ENCODE measurements around the gene HOXB5.

HOXB5 gene

DNA sequence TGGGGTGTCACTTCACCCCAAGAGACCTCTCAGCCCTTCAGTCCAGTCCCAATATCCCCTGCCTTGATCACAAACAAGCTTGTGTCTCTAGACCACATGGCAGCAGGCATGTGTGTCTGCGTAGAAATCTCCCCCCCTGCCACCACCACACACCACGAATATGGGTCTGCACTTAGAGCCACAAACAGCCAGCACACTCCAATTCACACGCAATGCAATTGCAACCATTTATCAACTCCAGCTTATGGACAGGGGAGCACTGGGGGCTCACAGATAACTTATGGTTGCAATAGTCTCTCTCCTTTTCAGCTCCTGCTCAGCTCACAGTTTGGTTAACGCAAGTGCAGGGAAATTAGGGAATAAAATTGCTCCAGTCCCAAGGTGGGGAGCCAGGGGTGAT, 30.0 kb upstream of the HOXB5 start:
- Histone ChIP-seq H3K27me3 (peaks cover 100% of the 10 kb centered on the region), H3K9ac (no peak overlapping the region), H3K4me2 (no peak overlapping the region), H3K4me1 (peaks cover 11% of the 10 kb centered on the region; the same call in 1 of the 2 replicates), H4K20me1 (peaks cover 99% of the 10 kb centered on the region), H3K4me3 (no peak overlapping the region), H3K27ac (no peak overlapping the region), H3K36me3 (no peaks in the 10 kb centered on the region), H3K9me3 (no peaks in the 10 kb centered on the region)
- no peak for TF ChIP-seq Cebpa-rat (IDR thresholded peaks at IDR 0.05)

DNA sequence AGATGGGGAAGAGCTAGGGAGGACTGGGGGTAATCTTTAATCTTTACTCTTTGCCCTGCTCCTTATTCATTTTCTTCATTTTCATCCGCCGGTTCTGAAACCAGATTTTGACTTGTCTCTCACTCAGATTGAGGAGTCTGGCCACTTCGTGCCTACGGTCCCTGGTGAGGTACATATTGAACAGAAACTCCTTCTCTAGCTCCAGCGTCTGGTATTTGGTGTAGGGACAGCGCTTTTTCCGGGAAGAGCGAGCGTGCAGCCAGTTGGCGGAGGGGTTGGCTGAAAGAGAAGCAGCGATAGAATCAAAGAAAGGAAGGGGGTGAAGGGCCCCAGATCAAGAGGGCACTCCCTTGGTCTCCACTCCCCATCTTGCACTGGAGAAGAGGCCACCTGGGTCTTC, 29.3 kb upstream of the HOXB5 start:
- H3K27ac ChIP-seq = no peak overlapping the region
- peaks cover 97% of the 10 kb centered on the region for H4K20me1 ChIP-seq
- no peak overlapping the region for H3K4me3 ChIP-seq
- TF ChIP-seq Cebpa-rat (IDR thresholded peaks at IDR 0.05) = no peak
- H3K4me1 ChIP-seq = peaks cover 11% of the 10 kb centered on the region; the same call in 1 of the 2 replicates
- H3K9ac ChIP-seq = no peak overlapping the region
- no peaks in the 10 kb centered on the region for H3K36me3 ChIP-seq
- peaks cover 100% of the 10 kb centered on the region for H3K27me3 ChIP-seq
- H3K9me3 ChIP-seq = no peaks in the 10 kb centered on the region
- no peak overlapping the region for H3K4me2 ChIP-seq

DNA sequence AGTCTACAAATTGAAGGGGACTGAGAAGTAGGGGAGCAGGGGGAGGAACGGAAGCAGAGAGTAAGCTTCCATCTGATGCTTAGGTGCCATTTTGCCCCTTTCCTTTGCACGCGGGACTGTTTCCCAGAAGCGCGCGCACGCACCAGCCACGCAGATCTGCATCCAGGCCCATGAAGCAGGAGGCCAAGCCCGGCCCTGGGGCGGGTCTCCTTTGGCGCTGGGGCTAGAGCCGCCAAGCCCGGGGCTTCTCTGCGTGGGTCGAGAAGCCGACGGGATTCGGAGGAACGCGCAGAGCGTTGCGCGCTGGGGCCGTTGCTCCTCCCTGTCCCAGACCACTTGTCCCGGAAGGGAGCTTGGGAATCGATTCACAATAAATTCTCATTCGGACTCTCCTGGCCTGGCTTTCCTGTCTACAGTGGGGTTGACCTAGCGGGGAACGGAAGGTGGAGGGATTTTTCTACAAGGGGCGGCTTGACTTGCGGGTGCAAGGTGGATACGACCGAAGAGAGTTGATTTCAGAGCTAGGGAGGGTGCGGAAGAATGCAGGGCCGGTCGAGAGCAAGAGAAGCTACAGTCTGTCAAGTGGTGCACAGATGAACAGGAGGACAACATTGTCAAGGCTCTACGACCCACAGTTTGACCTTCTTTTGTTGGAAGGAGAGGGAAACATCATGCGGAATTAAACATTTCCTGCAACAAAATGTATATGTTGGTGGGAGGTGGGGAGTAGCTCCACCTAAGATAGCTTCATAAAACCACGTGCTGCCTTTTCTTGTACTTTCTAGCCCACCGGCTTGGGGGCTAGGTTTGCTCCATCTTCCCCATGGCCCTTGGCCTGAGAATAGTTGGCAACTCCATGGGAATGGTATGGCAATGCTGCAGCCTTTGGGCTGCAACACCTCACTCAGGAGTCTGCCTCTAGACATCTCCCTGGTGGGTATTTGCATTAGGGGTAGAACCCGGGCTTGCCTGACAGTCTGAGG, 28.1 kb upstream of the HOXB5 start:
- peaks cover 11% of the 10 kb centered on the region; the same call in 1 of the 2 replicates for H3K4me1 ChIP-seq
- peaks cover 100% of the 10 kb centered on the region for H3K27me3 ChIP-seq
- H3K27ac ChIP-seq = no peak overlapping the region
- no peak for TF ChIP-seq Cebpa-rat (IDR thresholded peaks at IDR 0.05)
- H3K9me3 ChIP-seq = no peaks in the 10 kb centered on the region
- H4K20me1 ChIP-seq = peaks cover 97% of the 10 kb centered on the region
- H3K4me2 ChIP-seq = no peak overlapping the region
- no peak overlapping the region for H3K9ac ChIP-seq
- H3K36me3 ChIP-seq = no peaks in the 10 kb centered on the region
- no peak overlapping the region for H3K4me3 ChIP-seq

DNA sequence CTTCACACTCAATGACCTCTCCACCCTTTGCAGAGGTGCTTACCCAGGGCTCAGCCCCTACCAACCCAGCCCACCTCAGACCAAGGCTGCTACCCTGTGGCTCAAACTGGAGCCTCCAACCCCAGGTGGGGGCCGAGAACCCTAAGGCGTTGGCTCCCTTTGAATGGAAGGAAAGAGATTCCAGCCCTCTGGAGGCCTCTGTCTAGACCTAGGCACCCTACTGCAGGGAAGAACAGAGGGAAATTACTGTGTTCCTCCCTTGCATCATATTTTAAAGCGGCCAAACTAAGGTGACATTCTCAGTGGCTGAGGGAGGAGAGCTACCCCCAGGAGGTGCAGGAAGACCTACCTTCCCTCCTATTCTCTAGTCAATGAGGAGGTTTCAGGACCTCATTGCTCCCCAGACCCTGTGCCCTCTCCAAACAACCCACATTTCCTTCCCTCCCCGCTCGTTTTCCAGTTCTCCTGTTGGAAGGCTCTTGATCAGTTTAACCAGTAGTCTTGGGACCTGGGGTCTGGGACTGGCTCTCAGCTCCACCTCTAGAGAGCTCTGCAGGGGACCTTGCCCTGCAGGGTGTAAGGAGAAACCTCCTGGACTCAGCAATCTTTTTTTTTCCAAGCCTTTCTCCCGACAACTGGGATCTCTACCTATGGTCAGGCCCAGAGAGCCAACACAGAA, 27.0 kb upstream of the HOXB5 start:
- Histone ChIP-seq H3K9ac (no peak overlapping the region), H3K4me3 (no peak overlapping the region), H3K27me3 (peaks cover 100% of the 10 kb centered on the region), H3K9me3 (no peaks in the 10 kb centered on the region), H3K4me2 (no peak overlapping the region), H4K20me1 (peaks cover 98% of the 10 kb centered on the region), H3K4me1 (0 out of 2 replicates have a peak, but pooled peaks cover 8% of the 10 kb centered on the region), H3K36me3 (no peaks in the 10 kb centered on the region), H3K27ac (no peak overlapping the region)
- no peak for TF ChIP-seq Cebpa-rat (IDR thresholded peaks at IDR 0.05)

DNA sequence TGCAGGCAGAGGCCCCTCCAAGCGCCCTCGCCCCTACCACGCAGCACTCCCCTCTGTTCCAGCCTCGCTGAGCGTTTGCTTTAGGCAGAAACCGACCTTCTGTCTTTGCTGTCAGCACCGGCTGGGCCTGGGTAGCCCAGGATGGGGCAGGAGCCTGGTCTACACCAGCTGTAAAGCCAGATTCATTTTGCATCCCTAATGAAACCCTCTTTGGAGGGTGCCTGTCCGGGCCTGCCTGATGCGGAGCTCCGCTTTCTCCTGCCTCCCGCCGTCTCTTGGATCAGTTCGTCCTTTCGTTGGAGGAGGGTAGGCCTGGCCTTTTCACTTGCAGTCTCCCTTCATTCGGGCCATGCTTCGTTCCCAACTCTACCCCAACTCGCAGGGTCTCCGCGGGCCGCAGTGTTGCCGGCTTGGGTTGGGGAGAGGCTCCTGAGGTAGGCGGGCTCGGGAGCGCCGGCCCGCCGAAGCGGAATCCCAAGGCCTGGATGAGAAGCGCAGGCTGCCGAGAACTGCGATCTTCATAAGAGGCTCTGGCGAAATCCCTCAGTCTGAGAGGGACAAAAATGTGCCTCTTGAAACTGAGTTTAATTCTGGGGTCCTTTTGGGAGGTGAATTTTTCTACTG, 26.4 kb upstream of the HOXB5 start:
- H3K4me2 ChIP-seq = no peak overlapping the region
- H3K4me3 ChIP-seq = no peak overlapping the region
- H3K27ac ChIP-seq = no peak overlapping the region
- H3K9ac ChIP-seq = no peak overlapping the region
- TF ChIP-seq Cebpa-rat (IDR thresholded peaks at IDR 0.05) = no peak
- 0 out of 2 replicates have a peak, but pooled peaks cover 3% of the 10 kb centered on the region for H3K4me1 ChIP-seq
- H3K27me3 ChIP-seq = peaks cover 100% of the 10 kb centered on the region
- peaks cover 98% of the 10 kb centered on the region for H4K20me1 ChIP-seq
- H3K9me3 ChIP-seq = no peaks in the 10 kb centered on the region
- H3K36me3 ChIP-seq = no peaks in the 10 kb centered on the region

DNA sequence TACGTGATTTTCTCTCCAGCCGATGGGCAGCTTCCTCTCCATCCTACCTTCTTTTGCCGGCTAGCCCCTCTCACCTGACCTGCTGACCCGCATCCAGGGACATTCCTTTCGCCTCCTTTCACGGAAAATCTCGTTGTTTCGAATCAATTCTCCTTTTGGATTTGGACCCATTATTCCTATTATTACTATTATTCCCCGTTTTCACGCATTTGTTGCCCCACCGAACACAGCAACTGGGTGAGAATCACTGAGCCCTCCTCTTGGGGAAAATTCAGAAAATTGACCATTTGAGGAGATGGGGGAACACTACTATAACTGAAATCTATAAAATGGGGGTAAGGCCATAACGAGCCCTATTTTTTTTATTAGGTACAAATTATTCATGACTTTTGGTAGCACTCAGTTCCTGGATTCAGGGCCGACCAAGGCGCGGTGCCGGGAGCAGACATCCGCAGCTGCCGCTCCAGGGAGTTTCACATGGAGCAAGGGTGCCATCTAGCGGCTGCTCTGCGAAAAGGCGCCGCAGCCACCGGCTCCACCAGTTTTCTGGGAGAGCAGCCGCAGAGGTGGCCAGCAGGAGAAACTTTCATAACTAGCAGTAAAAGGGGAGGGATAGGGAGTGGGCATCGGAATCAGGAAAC, 24.8 kb upstream of the HOXB5 start:
- peaks cover 96% of the 10 kb centered on the region for H4K20me1 ChIP-seq
- H3K36me3 ChIP-seq = no peaks in the 10 kb centered on the region
- H3K9me3 ChIP-seq = no peaks in the 10 kb centered on the region
- no peak overlapping the region for H3K4me2 ChIP-seq
- H3K4me3 ChIP-seq = no peak overlapping the region
- peaks cover 100% of the 10 kb centered on the region for H3K27me3 ChIP-seq
- no peak overlapping the region for H3K9ac ChIP-seq
- H3K27ac ChIP-seq = no peak overlapping the region
- no peaks in the 10 kb centered on the region for H3K4me1 ChIP-seq
- no peak for TF ChIP-seq Cebpa-rat (IDR thresholded peaks at IDR 0.05)

DNA sequence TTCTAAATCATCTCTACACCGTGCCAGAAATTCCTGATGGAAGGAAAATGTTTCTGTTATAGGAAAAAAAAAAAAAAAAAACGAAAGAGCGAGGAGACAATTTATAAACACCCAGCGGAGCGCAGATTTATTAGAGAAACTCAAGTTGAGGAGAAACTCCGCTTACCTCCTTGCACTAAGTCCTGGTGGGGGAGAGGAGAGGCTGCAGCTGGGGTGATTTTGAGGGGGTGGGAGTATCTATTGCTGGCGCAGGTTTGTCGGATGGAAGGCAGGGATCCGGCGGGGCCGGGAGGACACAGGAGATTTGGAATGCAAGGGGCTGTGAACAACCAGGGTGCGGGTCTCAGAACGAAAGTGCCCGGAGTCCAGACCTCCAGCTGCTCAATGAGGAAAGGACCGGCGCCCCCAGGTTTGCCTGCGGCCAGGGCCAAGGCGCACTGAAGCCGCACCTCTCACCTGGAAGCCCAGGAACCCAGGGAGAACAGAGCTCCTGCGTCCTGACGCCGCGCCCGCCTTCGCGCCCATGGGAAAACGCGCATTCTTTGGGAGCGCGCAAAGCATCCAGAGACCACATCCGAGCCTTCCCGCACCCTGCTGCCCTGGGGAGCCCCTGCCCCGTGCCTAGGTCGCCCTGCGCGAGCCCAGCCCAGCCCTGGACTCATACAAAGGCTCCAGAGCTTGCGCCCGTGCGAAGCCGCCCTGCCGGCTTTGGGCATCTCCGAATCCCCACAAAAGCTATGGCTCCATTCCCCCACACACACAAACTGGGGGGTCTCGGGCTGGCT, 24.1 kb upstream of the HOXB5 start:
- Histone ChIP-seq H3K27me3 (peaks cover 100% of the 10 kb centered on the region), H3K9ac (no peak overlapping the region), H4K20me1 (peaks cover 96% of the 10 kb centered on the region), H3K4me3 (no peak overlapping the region), H3K36me3 (no peaks in the 10 kb centered on the region), H3K27ac (no peak overlapping the region), H3K9me3 (no peaks in the 10 kb centered on the region), H3K4me1 (no peaks in the 10 kb centered on the region), H3K4me2 (no peak overlapping the region)
- no peak for TF ChIP-seq Cebpa-rat (IDR thresholded peaks at IDR 0.05)

DNA sequence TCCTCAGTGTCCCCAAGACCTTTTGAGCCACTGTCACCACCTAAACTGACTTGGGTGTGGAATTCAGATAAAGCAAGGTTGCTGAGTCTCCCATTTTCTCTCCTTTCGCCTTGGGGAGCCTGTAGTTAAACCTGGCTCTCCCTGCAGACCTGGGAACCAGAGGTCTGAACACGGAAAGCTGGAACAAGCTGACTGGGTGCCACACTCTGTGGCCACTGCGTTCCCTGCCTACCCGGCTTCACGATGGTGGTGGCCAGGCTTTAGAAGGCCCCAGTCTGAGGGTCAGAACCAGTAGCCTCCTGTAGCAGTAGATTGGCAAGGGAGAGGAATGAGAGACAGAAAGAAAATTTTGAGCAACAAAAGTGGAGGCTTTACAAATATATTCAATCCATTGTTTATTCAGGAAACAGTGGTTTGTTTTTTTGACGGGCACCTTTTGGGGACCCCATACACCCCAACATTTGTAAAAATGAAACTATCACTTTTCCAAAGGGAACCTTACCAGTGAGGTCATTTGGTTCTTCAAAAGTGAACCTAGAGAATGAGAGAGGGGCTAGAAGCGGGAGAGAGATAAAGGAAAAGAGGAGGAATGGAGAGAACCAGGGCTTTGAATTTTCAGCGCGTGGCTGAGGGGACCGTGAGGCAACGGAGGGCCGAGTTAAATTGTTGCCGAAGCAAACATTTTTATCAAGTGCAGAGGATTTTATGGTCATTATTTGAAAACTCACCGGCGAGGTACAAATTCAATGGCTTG, 23.3 kb upstream of the HOXB5 start:
- Histone ChIP-seq H3K4me2 (no peak overlapping the region), H3K4me1 (no peaks in the 10 kb centered on the region), H3K9ac (no peak overlapping the region), H3K27ac (no peak overlapping the region), H3K27me3 (peaks cover 100% of the 10 kb centered on the region), H3K9me3 (no peaks in the 10 kb centered on the region), H3K36me3 (no peaks in the 10 kb centered on the region), H4K20me1 (peaks cover 96% of the 10 kb centered on the region), H3K4me3 (no peak overlapping the region)
- TF ChIP-seq Cebpa-rat (IDR thresholded peaks at IDR 0.05) = no peak
